GM19452 (cell line): ENCODE data around the gene ECPAS.
"Not testable (repeated sequence)": the region's sequence is repeated elsewhere in the genome, so short reads cannot be mapped to it uniquely, and the experiment has no call there.

Experiments used
- ATAC-seq: cut with Tn5 transposase; IDR thresholded peaks from one replicate; pipeline ENCODE4 v1.9.1; 2021; ENCODE audit not compliant: unreplicated experiment

The ECPAS gene

DNA sequence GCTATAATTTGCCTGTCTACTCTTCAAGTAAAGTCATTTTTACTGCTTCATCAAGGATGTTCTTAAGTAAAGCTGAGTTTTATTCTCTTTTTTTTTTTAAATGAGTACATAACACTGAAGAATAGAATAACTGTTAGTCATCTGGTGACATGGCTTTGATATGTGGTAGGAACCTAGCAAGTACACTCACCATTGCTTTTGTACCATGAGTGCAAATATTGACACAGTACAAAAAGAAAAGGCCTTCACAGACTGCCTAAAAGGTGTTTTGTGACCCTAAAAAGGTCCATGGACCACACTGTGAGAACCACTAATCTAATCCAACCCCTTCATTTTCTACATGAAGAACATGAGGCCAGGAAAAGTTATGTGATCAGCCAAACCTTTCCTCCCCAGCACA is 55.0 kb downstream of the ECPAS start:
- no peak for ATAC-seq

GRCh38 chr9:111427186-111427585 is 57.0 kb downstream of the ECPAS start:
- no peak for ATAC-seq

DNA sequence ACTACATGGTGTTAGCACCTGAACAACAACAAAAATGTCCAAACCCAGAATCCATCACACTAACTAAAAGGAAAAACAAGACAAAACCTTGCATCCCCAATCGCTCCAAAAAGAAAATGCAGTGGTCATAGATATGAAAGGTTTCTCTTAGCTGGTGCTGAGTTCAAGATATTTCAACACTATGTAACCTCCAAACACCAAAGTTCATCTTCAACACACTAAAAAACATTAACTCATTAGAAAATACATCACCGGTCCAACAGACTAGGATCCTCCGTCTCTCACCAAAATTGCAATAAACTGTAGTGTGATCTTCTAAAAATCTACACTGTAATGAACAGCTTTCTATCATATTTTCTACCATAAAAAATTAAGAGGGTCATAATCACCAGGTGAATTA is 60.8 kb downstream of the ECPAS start:
- ATAC-seq, result no peak

GRCh38 chr9:111414406-111414805 is 69.8 kb downstream of the ECPAS start:
- no peak for ATAC-seq

GRCh38 chr9:111413996-111414395 is 70.2 kb downstream of the ECPAS start:
- no peak for ATAC-seq

DNA sequence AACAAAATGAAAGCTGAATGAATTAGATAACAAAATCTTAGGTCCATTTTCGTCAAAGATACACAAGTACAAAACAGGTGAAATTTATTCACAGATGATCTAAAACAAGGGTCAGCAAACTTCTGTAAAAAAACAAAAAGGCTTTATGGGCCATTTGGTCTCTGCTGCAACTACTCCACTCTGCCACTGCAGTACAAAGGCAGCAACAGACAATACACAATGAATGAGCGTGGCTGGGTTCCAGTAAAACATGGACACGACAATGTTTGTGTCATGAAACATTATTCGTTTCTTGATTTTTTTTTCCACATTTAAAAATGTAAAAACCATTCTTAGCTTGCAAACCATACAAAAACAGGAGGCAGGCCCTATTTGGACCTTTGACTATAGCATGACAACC is 71.9 kb downstream of the ECPAS start:
- ATAC-seq, result no peak

DNA sequence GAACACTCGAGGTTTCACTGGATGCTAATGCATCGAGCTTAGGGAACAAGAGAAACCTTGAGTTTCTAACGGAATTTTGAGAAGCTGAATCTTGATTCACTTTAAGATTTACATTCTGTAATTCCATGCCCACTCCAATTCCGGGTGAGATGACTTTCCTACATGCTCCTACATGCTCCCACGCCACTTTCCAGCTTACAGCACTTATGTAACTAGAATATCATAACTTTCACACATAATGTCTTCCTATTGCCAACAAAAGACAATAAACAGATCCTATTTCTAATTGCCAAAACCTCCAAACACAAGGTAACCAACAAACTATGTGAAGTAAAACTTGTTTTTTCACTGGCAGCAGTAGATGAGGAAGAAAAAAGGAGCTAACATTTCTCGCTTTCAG is 72.9 kb downstream of the ECPAS start:
- ATAC-seq, result no peak

DNA sequence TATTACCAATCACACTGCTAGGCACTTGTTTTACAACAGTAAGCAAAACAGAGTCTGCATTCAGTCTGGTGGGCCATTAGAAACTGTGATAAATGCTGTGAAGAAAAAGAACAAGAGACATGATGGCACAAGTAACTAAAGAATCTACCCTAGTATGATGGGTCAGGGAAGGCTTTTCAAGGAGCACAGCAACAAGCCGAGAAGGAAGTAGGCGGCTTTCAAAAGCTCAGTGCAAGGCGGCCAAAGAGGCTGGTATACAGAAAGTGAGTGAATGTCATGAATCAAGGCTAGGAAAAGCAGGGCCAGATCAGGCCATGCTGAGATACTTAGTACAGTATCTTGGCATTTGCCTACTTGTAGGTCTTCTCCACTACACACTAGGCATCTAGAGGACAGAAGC is 76.4 kb downstream of the ECPAS start:
- ATAC-seq, result no peak

- ATAC-seq, result no peak
These were observed 78.5 kb downstream of the ECPAS start for GRCh38 chr9:111405701-111406100.

- ATAC-seq, result not testable (repeated sequence)
These were observed 82.7 kb downstream of the ECPAS start for GRCh38 chr9:111401486-111401885.

GRCh38 chr9:111400564-111400898 is 83.7 kb downstream of the ECPAS start:
- ATAC-seq, result no peak

DNA sequence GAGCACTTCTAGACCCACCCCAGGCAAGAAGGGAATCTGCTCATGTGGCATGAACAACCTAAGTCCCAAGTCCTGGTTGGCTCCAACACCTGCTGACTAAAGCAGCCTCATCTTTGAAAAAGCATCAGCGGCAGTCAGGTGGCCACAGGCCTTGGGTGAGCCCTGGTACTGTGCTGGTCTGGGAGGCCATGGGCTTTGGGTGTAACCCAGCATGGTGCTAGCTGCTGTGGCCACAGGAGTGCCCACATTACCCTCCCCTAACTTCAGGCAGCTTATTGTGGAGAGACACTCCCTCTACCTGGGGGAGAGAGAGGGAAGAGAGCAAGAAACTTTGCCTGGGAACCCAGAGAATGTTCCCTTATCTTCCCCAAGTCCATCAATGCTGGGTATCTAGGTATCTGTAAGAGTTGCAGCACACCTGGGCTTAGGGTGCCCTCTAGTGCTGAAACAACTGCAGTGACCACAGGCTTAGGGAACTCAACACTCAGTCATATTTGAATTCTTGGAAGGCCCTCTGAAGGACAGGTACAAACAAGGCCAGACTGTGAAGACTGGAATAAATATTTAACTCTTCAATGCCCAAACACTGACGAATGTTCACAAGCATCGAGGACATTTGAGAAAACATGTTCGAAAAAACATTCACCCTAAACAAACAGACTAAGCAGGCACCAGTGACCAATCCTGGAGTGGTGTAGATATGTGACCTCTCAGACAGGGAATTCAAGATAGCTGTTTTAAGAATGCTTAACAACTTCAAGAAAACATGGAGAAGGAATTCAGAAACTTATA is 84.2 kb downstream of the ECPAS start:
- ATAC-seq, result no peak

DNA sequence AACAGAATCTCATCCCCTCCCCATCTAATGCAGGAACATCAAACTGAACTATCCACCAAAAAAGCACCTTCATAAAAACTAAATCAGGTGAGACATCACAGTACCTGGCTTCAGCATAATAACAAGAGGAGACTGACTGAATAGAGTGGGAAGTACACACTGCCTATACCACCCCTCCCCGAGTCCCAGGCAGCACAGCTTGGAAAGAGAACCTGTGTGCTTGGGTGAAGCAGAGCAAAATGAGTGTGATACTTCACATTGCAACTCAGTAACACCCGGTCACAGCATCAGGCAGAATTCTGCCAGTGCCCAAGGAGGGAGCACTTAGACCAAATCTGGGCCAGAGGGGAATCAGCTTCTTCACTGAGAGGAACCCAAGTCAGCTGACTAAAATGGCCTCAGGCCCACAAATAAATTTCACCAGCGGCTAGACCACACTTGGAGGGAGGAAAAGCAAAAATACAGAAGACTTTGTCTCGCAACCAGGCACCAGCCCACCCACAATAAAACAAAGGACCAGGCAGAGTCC is 84.9 kb downstream of the ECPAS start:
- no peak for ATAC-seq

GRCh38 chr9:111393971-111394370 is 90.2 kb downstream of the ECPAS start:
- ATAC-seq, result no peak

- ATAC-seq, result no peak
These were observed 94.8 kb downstream of the ECPAS start for GRCh38 chr9:111389406-111389805.

DNA sequence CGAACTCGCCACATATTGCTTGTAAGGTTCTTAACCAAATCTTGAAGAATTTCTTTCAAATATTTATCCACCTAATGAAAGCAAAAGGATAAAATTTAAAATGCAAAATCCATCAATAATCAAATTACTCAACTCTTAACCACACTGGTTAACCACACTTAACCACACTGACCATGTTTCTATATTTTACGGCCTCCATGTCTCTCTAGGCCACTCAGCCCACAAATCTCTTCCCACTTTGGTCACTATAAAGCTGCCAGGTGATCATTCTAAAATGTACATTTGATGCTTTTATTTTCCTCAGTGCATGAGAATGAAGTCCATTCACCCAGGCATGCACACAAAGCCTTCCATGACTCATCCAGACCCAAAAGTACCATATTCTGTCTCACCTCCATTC is 97.8 kb downstream of the ECPAS start:
- ATAC-seq, result no peak

- ATAC-seq, result no peak
These were observed 103.2 kb downstream of the ECPAS start for GRCh38 chr9:111381006-111381405.

DNA sequence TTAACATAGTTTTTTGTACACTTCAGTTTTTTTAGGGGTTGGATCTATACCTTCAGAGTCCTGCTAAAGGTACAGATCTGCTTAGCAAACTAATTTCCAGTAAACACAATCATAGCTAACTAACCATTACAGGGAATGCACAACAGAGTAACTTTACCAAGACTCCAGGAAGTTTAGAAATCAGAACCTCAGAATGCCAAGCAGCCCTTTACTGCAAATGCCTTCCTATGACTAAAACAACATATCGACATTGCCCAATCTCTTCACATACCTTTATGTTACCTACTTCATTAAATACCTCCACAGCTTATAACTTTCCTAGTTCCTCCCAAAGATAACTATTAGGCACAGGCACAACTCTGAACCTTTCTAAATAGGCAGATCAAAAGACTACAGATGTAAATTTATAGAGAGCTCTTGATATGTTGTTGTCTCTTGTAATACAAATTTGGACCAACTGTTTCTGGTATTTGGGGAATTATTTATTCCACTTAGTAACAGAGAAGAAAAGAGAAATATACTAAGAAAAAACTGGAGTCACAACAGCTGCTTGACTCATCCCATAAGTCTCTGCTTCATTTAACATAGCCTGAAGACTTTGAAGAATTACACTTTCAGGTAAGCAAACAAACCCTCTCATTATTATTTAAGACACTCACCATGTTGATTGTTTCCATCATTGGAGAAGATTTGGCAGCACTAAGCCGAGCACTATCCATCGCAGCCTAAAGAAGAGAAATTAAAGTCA is 108.2 kb downstream of the ECPAS start:
- no peak for ATAC-seq

DNA sequence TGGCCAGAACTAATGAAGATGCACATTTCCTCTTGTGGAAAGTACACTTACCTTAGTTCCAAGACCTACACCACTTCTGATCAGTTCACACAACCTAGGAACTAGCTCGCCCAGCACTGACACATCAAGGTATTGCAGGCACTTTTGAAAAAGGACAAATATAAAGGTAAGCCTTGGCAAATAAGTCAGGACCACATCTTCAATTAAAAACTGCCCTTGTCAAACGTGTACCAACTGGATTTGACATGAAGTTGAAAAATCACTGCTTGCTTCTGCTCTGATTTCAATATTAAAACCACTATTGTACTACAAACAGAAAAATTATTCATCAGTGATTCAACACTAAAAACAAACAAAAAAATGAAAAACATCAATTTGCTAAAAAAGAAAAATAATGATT is 109.1 kb downstream of the ECPAS start:
- no peak for ATAC-seq

DNA sequence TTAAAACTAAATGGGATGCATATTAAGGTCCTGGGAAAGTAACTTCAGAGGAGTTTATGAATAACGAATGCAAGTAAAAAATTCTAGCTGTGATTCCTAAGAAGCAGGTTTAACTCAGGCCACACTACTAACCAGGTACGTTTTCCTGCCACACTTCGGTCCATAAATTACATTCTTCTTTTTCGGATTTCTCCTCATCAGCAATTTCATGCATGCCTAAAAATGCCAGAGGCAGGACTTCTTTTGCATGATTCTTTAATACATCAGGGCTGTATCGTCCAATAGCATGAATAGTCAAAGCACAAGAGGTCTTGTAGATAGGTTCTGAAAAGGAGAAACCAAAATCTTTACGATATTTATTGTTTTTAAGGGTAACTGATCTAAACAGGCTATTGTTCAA is 111.9 kb downstream of the ECPAS start:
- ATAC-seq, result no peak

GRCh38 chr9:111366978-111367377 is 117.2 kb downstream of the ECPAS start:
- ATAC-seq, result no peak

DNA sequence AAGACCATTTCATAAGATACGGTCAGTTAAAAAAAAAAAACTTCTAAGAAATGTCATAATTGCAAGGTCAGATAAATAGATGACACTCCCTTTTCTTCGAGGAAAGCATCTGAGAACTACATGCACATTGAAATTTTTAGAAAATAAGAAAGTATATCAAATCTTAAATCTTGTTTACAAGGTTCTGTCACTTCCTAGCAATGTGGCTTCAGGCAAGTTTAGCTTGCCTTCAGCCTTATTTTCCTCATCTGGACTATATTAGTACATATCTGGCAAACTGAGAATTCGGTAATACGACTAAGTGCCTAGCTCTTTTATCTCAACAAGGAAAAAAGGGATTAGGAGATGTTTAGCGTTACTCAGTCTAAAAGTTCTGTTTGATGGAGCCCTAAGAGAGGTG is 121.7 kb downstream of the ECPAS start:
- ATAC-seq, result no peak
